ENCODE measurements around the gene TNFRSF9. TPM values are rescaled to one million over a fixed set of nuclear protein-coding genes. Genes with fewer than 3 reads are reported as not detected.

The TNFRSF9 gene
- polyA plus RNA-seq, 1 donor (not counting 4 experiments of a cell fraction or from before 2014, with no cell fraction given), result not detected

- no peak overlapping the region for H3K9ac ChIP-seq (ENCODE audit: control insufficient read depth, extremely low read depth, insufficient read depth, low read length)
- no peaks in the 10 kb centered on the region for H3K36me3 ChIP-seq (ENCODE audit: control insufficient read depth in 2 of 2, extremely low read depth in 1 of 2, insufficient read depth in 2 of 2, low read length in 2 of 2)
- no peaks in the 10 kb centered on the region for H3K4me1 ChIP-seq (ENCODE audit: control insufficient read depth, extremely low read depth, insufficient read depth, low read length)
- no peaks in the 10 kb centered on the region for H3K27me3 ChIP-seq (ENCODE audit: control insufficient read depth, extremely low read depth, insufficient read depth, low read length)
- DNase-seq (ENCODE audit: low read depth, low spot score) (no peak), FAIRE-seq (peak; percentile 88)
- H3K9me3 ChIP-seq (ENCODE audit: control insufficient read depth, low read depth, low read length), result no peaks in the 10 kb centered on the region
- TF ChIP-seq CTCF (optimal IDR thresholded peaks at IDR 0.05 in 1 of 3, IDR thresholded peaks at IDR 0.05 in 1 of 3, conservative IDR thresholded peaks at IDR 0.05 in 1 of 3; ENCODE audit: extremely low read depth in 1 of 3, insufficient read depth in 2 of 3, low read length in 3 of 3) (peak; percentile 53 to 88 (median 86)), EZH2 (IDR thresholded peaks at IDR 0.05; ENCODE audit: low read length) (no peak)
- dilution Hi-C loops (cut with MboI; ENCODE audit: extremely low pct_ligation_motif_present, low sequenced_read_pairs), result no loop called here
- H2AFZ ChIP-seq (ENCODE audit: control insufficient read depth, low read length), result peak overlapping the region; percentile 2
- H3K9me1 ChIP-seq (ENCODE audit: control insufficient read depth, extremely low read depth, insufficient read depth, low read length), result no peaks in the 10 kb centered on the region
- H3K27ac ChIP-seq (ENCODE audit: control insufficient read depth, insufficient read depth, low read length), result no peak overlapping the region
- H3K4me3 ChIP-seq (ENCODE audit: control insufficient read depth in 2 of 3, extremely low read depth in 1 of 3, insufficient read depth in 2 of 3, low read depth in 1 of 3, low read length in 3 of 3), result no peak overlapping the region
- no peaks in the 10 kb centered on the region for H4K20me1 ChIP-seq (ENCODE audit: control insufficient read depth, extremely low read depth, insufficient read depth, low read length)
- no peaks in the 10 kb centered on the region for H3K79me2 ChIP-seq (ENCODE audit: control insufficient read depth, insufficient read depth, low read length)
- peak overlapping the region; percentile 20 for H3K4me2 ChIP-seq (ENCODE audit: control insufficient read depth, extremely low read depth, insufficient read depth, low read depth, low read length)
These were observed 38.1 kb downstream of the TNFRSF9 start for GRCh38 chr1:7902478-7903085.

- Histone ChIP-seq H2AFZ (ENCODE audit: control insufficient read depth, low read length) (no peak overlapping the region), H3K9me1 (ENCODE audit: control insufficient read depth, extremely low read depth, insufficient read depth, low read length) (no peaks in the 10 kb centered on the region), H3K9me3 (ENCODE audit: control insufficient read depth, low read depth, low read length) (no peaks in the 10 kb centered on the region), H3K36me3 (ENCODE audit: control insufficient read depth in 2 of 2, extremely low read depth in 1 of 2, insufficient read depth in 2 of 2, low read length in 2 of 2) (no peaks in the 10 kb centered on the region), H3K9ac (ENCODE audit: control insufficient read depth, extremely low read depth, insufficient read depth, low read length) (no peak overlapping the region), H3K4me1 (ENCODE audit: control insufficient read depth, extremely low read depth, insufficient read depth, low read length) (no peaks in the 10 kb centered on the region), H3K4me2 (ENCODE audit: control insufficient read depth, extremely low read depth, insufficient read depth, low read depth, low read length) (no peak overlapping the region), H3K27me3 (ENCODE audit: control insufficient read depth, extremely low read depth, insufficient read depth, low read length) (no peaks in the 10 kb centered on the region), H3K4me3 (ENCODE audit: control insufficient read depth in 2 of 3, extremely low read depth in 1 of 3, insufficient read depth in 2 of 3, low read depth in 1 of 3, low read length in 3 of 3) (no peak overlapping the region), H3K79me2 (ENCODE audit: control insufficient read depth, insufficient read depth, low read length) (no peaks in the 10 kb centered on the region), H3K27ac (ENCODE audit: control insufficient read depth, insufficient read depth, low read length) (no peak overlapping the region), H4K20me1 (ENCODE audit: control insufficient read depth, extremely low read depth, insufficient read depth, low read length) (no peaks in the 10 kb centered on the region)
- no peak for DNase-seq (ENCODE audit: low read depth, low spot score)
- TF ChIP-seq EZH2 (IDR thresholded peaks at IDR 0.05; ENCODE audit: low read length) (no peak), CTCF (optimal IDR thresholded peaks at IDR 0.05 in 1 of 3, IDR thresholded peaks at IDR 0.05 in 1 of 3, conservative IDR thresholded peaks at IDR 0.05 in 1 of 3; ENCODE audit: extremely low read depth in 1 of 3, insufficient read depth in 2 of 3, low read length in 3 of 3) (no peak)
- FAIRE-seq, result no peak
- dilution Hi-C loops (cut with MboI; ENCODE audit: extremely low pct_ligation_motif_present, low sequenced_read_pairs), result no loop called here
These were observed 40.9 kb downstream of the TNFRSF9 start for GRCh38 chr1:7899741-7900140.

Measured in keratinocyte (primary cell).